Stimulated activated CD4-positive, alpha-beta T cell treated with anti-CD3 and anti-CD28 coated beads, Interleukin-2, amount 100 ng/mL, for 4 hours (primary cell): Measurements from ENCODE around the gene OR4D2.
"Not testable (repeated sequence)": the region's sequence is repeated elsewhere in the genome, so short reads cannot be mapped to it uniquely, and the experiment has no call there.

ENCODE experiments used
- DNase-seq: peaks from one replicate; pipeline ENCODE4 v3.0.0-alpha.2; 2020; ENCODE audit warnings: low read depth

OR4D2 gene

GRCh38 chr17:58166682-58167081 is at the start of gene OR4D2:
Gene OR4D2 (plus strand): TSS chr17:58166982. CDS start chr17:58169656, 2,674 bp downstream.
- DNase-seq: no peak

GRCh38 chr17:58117382-58117781 is 49.4 kb upstream of the OR4D2 start:
- no peak for DNase-seq

GRCh38 chr17:58119491-58119890 is 47.3 kb upstream of the OR4D2 start:
- DNase-seq: no peak

GRCh38 chr17:58120195-58120822 is 46.5 kb upstream of the OR4D2 start:
- peak; percentile 9 for DNase-seq

- no peak for DNase-seq
Observed at GRCh38 chr17:58121925-58122324, 44.9 kb upstream of the OR4D2 start.

GRCh38 chr17:58127846-58128245 is 38.9 kb upstream of the OR4D2 start:
- DNase-seq: no peak

GRCh38 chr17:58132697-58133096 is 34.1 kb upstream of the OR4D2 start:
- not testable (repeated sequence) for DNase-seq

- no peak for DNase-seq
Observed at GRCh38 chr17:58136669-58137279, 30.0 kb upstream of the OR4D2 start.

GRCh38 chr17:58141505-58141904 is 25.3 kb upstream of the OR4D2 start:
- no peak for DNase-seq

GRCh38 chr17:58143335-58143734 is 23.4 kb upstream of the OR4D2 start:
- not testable (repeated sequence) for DNase-seq

GRCh38 chr17:58144801-58145200 is 22.0 kb upstream of the OR4D2 start:
- no peak for DNase-seq

GRCh38 chr17:58147930-58148434 is 18.8 kb upstream of the OR4D2 start, which contains the start of gene OR4D1:
Gene OR4D1 (plus strand): TSS chr17:58148384. CDS start chr17:58155154, 6,770 bp downstream.
- DNase-seq: no peak

- DNase-seq: no peak
Observed at GRCh38 chr17:58148609-58149008, 18.2 kb upstream of the OR4D2 start.

GRCh38 chr17:58150394-58150793 is 16.4 kb upstream of the OR4D2 start:
- no peak for DNase-seq

GRCh38 chr17:58153046-58153445 is 13.7 kb upstream of the OR4D2 start:
- DNase-seq: peak; percentile 27

- DNase-seq: no peak
Observed at GRCh38 chr17:58153671-58154070, 13.1 kb upstream of the OR4D2 start.

GRCh38 chr17:58156839-58157803 is 9.7 kb upstream of the OR4D2 start:
- peak; percentile 28 for DNase-seq

- no peak for DNase-seq
Observed at GRCh38 chr17:58158181-58158580, 8.6 kb upstream of the OR4D2 start.

GRCh38 chr17:58161566-58161965 is 5.2 kb upstream of the OR4D2 start:
- DNase-seq: no peak

GRCh38 chr17:58165981-58166380 is 801 bp upstream of the OR4D2 start:
- no peak for DNase-seq

GRCh38 chr17:58170622-58171021 is 3.8 kb downstream of the OR4D2 start:
- DNase-seq: no peak

GRCh38 chr17:58172369-58173071 is 5.7 kb downstream of the OR4D2 start:
- no peak for DNase-seq
